HepG2 (cell line): ENCODE measurements around the gene MYO16. TPM values are rescaled to one million over a fixed set of nuclear protein-coding genes. Genes with fewer than 3 reads are reported as not detected.

Experiments
- BHLHE40 ChIP-seq: IDR thresholded peaks from 2 replicates; pipeline ENCODE4 v1.6.1; 2011; ENCODE audit warnings: low read length, improper control_type of control experiment
- CCDC6 ChIP-seq: sonication (generic); formaldehyde crosslinking; IDR thresholded peaks from 2 replicates; pipeline ENCODE4 v1.8.1; 2022; ENCODE audit warnings: mild to moderate bottlenecking, missing genetic modification reagents, moderate library complexity
- CEBPG ChIP-seq: IDR thresholded peaks from 2 replicates; pipeline ENCODE4 v1.6.1; 2016
- CREB1 ChIP-seq, 2 experiments: fragments of 450-650 bp in 1 of 2; IDR thresholded peaks; 2 replicates each; pipeline ENCODE4 v1.6.1; 2016 to 2017; ENCODE audit warnings: control low read depth in 1 of 2, mild to moderate bottlenecking in 1 of 2, missing compliant biosample characterization in 1 of 2, missing genetic modification characterization in 1 of 2
- DMAP1 ChIP-seq: IDR thresholded peaks from 2 replicates; pipeline ENCODE4 v1.6.1; 2016
- EHMT2 ChIP-seq: fragments of 200-600 bp; sonication (generic); IDR thresholded peaks from 2 replicates; pipeline ENCODE4 v1.7.0; 2017; ENCODE audit warnings: antibody characterized with exemption, low read depth, low read length, borderline replicate concordance
- EP300 ChIP-seq, 3 experiments: sonication (generic) in 1 of 3; formaldehyde crosslinking in 1 of 3; IDR thresholded peaks; 2 replicates each; pipeline versions ENCODE4 v1.5.1 to v1.6.1; 2011 to 2020; ENCODE audit warnings: low read depth in 2 of 3, low read length in 2 of 3, borderline replicate concordance in 1 of 3, improper control_type of control experiment in 1 of 3, mild to moderate bottlenecking in 1 of 3, missing genetic modification reagents in 1 of 3, moderate library complexity in 1 of 3
- FOXJ3 ChIP-seq: sonication (generic); formaldehyde crosslinking; IDR thresholded peaks from 2 replicates; pipeline ENCODE4 v1.4.0; 2020; ENCODE audit warnings: missing genetic modification reagents, mild to moderate bottlenecking, borderline replicate concordance
- JUND ChIP-seq: sonication (generic); formaldehyde crosslinking; IDR thresholded peaks from 2 replicates; pipeline ENCODE4 v1.8.0; 2022; ENCODE audit warnings: mild to moderate bottlenecking, missing genetic modification reagents
- KLF16 ChIP-seq, 2 experiments: sonication (generic) in 1 of 2; formaldehyde crosslinking in 1 of 2; IDR thresholded peaks; 2 replicates each; pipeline versions ENCODE4 v1.6.1 to v1.8.0; 2016 to 2023; ENCODE audit warnings: missing genetic modification reagents in 2 of 2, missing compliant biosample characterization in 1 of 2
- MAFK ChIP-seq, 2 experiments: IDR thresholded peaks in 1 of 2; conservative IDR thresholded peaks in 1 of 2; 2 replicates each; pipeline ENCODE4 v1.6.1; 2011; ENCODE audit warnings: improper control_type of control experiment in 2 of 2, low read length in 2 of 2
- REST ChIP-seq, 2 experiments: IDR thresholded peaks; 2 replicates each; pipeline ENCODE4 v1.6.1; 2011 to 2012; ENCODE audit warnings: low read length in 2 of 2, borderline replicate concordance in 1 of 2, low read depth in 1 of 2, mild to moderate bottlenecking in 1 of 2, moderate library complexity in 1 of 2
- SALL1 ChIP-seq: sonication (generic); formaldehyde crosslinking; IDR thresholded peaks from 2 replicates; pipeline ENCODE4 v1.8.0; 2022; ENCODE audit warnings: mild to moderate bottlenecking, missing genetic modification reagents
- SIX1 ChIP-seq: sonication (generic); formaldehyde crosslinking; IDR thresholded peaks from 2 replicates; pipeline ENCODE4 v1.4.0; 2020; ENCODE audit warnings: missing genetic modification reagents, borderline replicate concordance
- SOX13 ChIP-seq, 3 experiments: fragments of 450-650 bp in 1 of 3; sonication (generic) in 1 of 3; formaldehyde crosslinking in 1 of 3; IDR thresholded peaks in 2 of 3; conservative IDR thresholded peaks in 1 of 3; 2 replicates each; pipeline versions ENCODE4 v1.5.0 to v1.6.1; 2016 to 2020; ENCODE audit warnings: antibody characterized with exemption in 1 of 3, mild to moderate bottlenecking in 1 of 3, missing compliant biosample characterization in 1 of 3, missing genetic modification reagents in 1 of 3, moderate library complexity in 1 of 3
- SOX5 ChIP-seq: IDR thresholded peaks from 2 replicates; pipeline ENCODE4 v1.6.1; 2016; ENCODE audit warnings: borderline replicate concordance
- SOX6 ChIP-seq, 2 experiments: fragments of 450-650 bp in 1 of 2; sonication (generic) in 1 of 2; formaldehyde crosslinking in 1 of 2; IDR thresholded peaks; 2 replicates each; pipeline versions ENCODE4 v1.4.0 to v1.6.1; 2017 to 2020; ENCODE audit warnings: antibody characterized with exemption in 1 of 2, mild to moderate bottlenecking in 1 of 2, missing genetic modification reagents in 1 of 2
- TFAP4 ChIP-seq: sonication (generic); IDR thresholded peaks from 2 replicates; pipeline ENCODE4 v1.6.1; 2016; ENCODE audit warnings: low read depth, borderline replicate concordance
- ZMYM4 ChIP-seq: sonication (generic); formaldehyde crosslinking; IDR thresholded peaks from 2 replicates; pipeline ENCODE4 v1.8.1; 2023; ENCODE audit warnings: mild to moderate bottlenecking, missing genetic modification reagents
- ZNF333 ChIP-seq: sonication (generic); formaldehyde crosslinking; IDR thresholded peaks from 2 replicates; pipeline ENCODE4 v1.4.0; 2020; ENCODE audit warnings: mild to moderate bottlenecking, missing genetic modification reagents, borderline replicate concordance
- ZNF644 ChIP-seq: IDR thresholded peaks from 2 replicates; pipeline ENCODE4 v1.6.1; 2016; ENCODE audit warnings: low read depth
- ZSCAN21 ChIP-seq: sonication (generic); formaldehyde crosslinking; IDR thresholded peaks from 2 replicates; pipeline ENCODE4 v1.8.0; 2022; ENCODE audit warnings: mild to moderate bottlenecking, missing genetic modification reagents, moderate library complexity, borderline replicate concordance
- polyA plus RNA-seq, 8 experiments: library from polyadenylated mRNA; depleted of rRNA in 3 of 8; stranded (reverse) in 7 of 8; unstranded in 1 of 8; fragments of >200 nt; fragmentation: Illumina TruSeq in 4 of 8; extraction: Trizol in 4 of 8; gene quantifications; 2 replicates each; pipeline versions ENCODE4 v1.2.1 to v1.2.3, GENCODE V29; 2011 to 2016; ENCODE audit warnings: low read depth in 4 of 8, missing spikeins in 1 of 8, mixed read lengths in 1 of 8; ENCODE audit not compliant: insufficient read depth in 1 of 8
- total RNA-seq, 5 experiments: library from RNA; depleted of rRNA; stranded (reverse); fragments of >200 nt; fragmentation: Illumina TruSeq; extraction: Trizol; gene quantifications; 2 replicates each; pipeline ENCODE4 v1.2.3, GENCODE V29; 2016; ENCODE audit warnings: low read depth in 1 of 5

MYO16 gene
- total and polyA plus RNA-seq, 2 of the 13 experiments (the other 11 are each of a cell fraction or from before 2014, with no cell fraction given): not detected

GRCh38 chr13:108915634-108916512 is 286.5 kb downstream of the MYO16 start (continued):
- TF ChIP-seq MAFK (conservative IDR thresholded peaks at IDR 0.05 in 1 of 2, IDR thresholded peaks at IDR 0.05 in 1 of 2; ENCODE audit: low read length in 2 of 2) (peak; percentile 68 to 89), TFAP4 (peak; percentile 34; the same call in 1 of the 2 replicates), DMAP1 (CRISPR knock-in tag) (peak; percentile 65; the same call in 1 of the 2 replicates), SALL1 (CRISPR knock-in tag) (peak; percentile 85), SOX6 (IDR thresholded peaks at IDR 0.05) (no peak), SOX6 (CRISPR knock-in tag; IDR thresholded peaks at IDR 0.05) (no peak; the same call in 1 of the 2 replicates), ZNF333 (CRISPR knock-in tag) (no peak), JUND (CRISPR knock-in tag) (peak; percentile 79; the same call in 1 of the 2 replicates), REST (IDR thresholded peaks at IDR 0.05; ENCODE audit: borderline replicate concordance in 1 of 2, low read depth in 1 of 2, low read length in 2 of 2) (no peak; a peak in 1 of 4 replicates), SOX13 (IDR thresholded peaks at IDR 0.05) (no peak), SOX13 (CRISPR knock-in tag; conservative IDR thresholded peaks at IDR 0.05 in 1 of 2, IDR thresholded peaks at IDR 0.05 in 1 of 2) (peak in 1 of 2 experiments; percentile 53; a peak in 1 of 4 replicates), SIX1 (CRISPR knock-in tag) (no peak), BHLHE40 (peak; percentile 48), CEBPG (no peak), SOX5 (peak; percentile 36; the same call in 1 of the 2 replicates), ZMYM4 (peak; percentile 50; the same call in 1 of the 2 replicates), EP300 (IDR thresholded peaks at IDR 0.05; ENCODE audit: low read depth in 2 of 2, low read length in 2 of 2) (peak in 1 of 2 experiments; percentile 70; a peak in 2 of 4 replicates), EP300 (CRISPR knock-in tag; IDR thresholded peaks at IDR 0.05; ENCODE audit: borderline replicate concordance) (peak; percentile 45; the same call in 1 of the 2 replicates), EHMT2 (peak; percentile 73; the same call in 1 of the 2 replicates), ZSCAN21 (CRISPR knock-in tag) (no peak), FOXJ3 (CRISPR knock-in tag) (peak; percentile 40; the same call in 1 of the 2 replicates), CCDC6 (CRISPR knock-in tag) (no peak), ZNF644 (peak; percentile 58; the same call in 1 of the 2 replicates), KLF16 (CRISPR knock-in tag; IDR thresholded peaks at IDR 0.05) (0 out of 4 replicates have a peak, but pooled peaks of 1 of the 2 experiments have one; percentile 34), CREB1 (IDR thresholded peaks at IDR 0.05) (0 out of 2 replicates have a peak, but pooled peaks have one; percentile 23), CREB1 (CRISPR knock-in tag; IDR thresholded peaks at IDR 0.05) (peak; percentile 40; the same call in 1 of the 2 replicates)
